ENCODE measurements around the gene TSPAN1.

- TF ChIP-seq RAD21 (IDR thresholded peaks at IDR 0.05; ENCODE audit: low read depth) (no peak), TEAD4 (IDR thresholded peaks at IDR 0.05) (no peak), EP300 (IDR thresholded peaks at IDR 0.05; ENCODE audit: borderline replicate concordance) (no peak), TCF12 (IDR thresholded peaks at IDR 0.05; ENCODE audit: low read depth) (no peak), REST (IDR thresholded peaks at IDR 0.05; ENCODE audit: low read depth) (no peak), TAF1 (IDR thresholded peaks at IDR 0.05; ENCODE audit: low read depth) (no peak)
Measured at GRCh38 chr1:46130121-46130520, 44.8 kb upstream of the TSPAN1 start.
